ENCODE results near the gene ISY1.

ISY1 gene

DNA sequence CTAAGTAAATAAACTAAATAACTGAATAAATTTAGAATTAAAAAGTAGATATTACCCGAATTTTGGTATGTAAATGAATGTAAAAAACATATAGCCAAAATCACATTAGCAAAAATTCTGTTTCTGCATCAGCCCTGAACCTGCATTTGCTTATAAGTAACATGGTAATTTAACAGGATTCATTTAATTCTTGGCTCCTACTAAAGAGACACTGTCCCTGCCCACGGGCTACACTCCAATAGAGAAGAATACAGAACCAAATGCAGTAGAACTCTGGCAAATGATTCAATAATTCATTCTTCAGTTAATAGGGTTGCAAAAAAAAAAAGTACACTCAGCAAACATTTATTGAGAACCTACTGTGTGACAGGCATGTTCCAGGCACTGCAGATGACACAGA lies 43.6 kb upstream of the ISY1 start:
- Histone ChIP-seq H3F3A (ENCODE audit: insufficient read depth, low read length) (no peaks in the 10 kb centered on the region), H3K4me2 (ENCODE audit: low read length) (no peak overlapping the region), H3K9me2 (ENCODE audit: low read depth, low read length) (no peaks in the 10 kb centered on the region), H3K79me2 (ENCODE audit: insufficient read depth, low read length) (no peaks in the 10 kb centered on the region), H3K9me3 (ENCODE audit: low read length) (no peaks in the 10 kb centered on the region), H3K9ac (ENCODE audit: low read length) (no peak overlapping the region), H3K36me3 (ENCODE audit: insufficient read depth, low read length) (no peaks in the 10 kb centered on the region; the same call in 1 of the 2 replicates), H3K4me1 (ENCODE audit: insufficient read depth, low read length, severe bottlenecking) (peaks cover 5% of the 10 kb centered on the region), H3K4me3 (ENCODE audit: low read depth, low read length, poor library complexity, severe bottlenecking) (no peak overlapping the region), H2AFZ (ENCODE audit: low read length) (no peak overlapping the region), H3K27me3 (ENCODE audit: insufficient read depth, low read length) (no peaks in the 10 kb centered on the region), H3K27ac (ENCODE audit: low read depth, low read length, poor library complexity, severe bottlenecking) (no peak overlapping the region), H4K20me1 (ENCODE audit: insufficient read depth, low read length) (no peaks in the 10 kb centered on the region)
- no peak for TF ChIP-seq EZH2 (IDR thresholded peaks at IDR 0.05; ENCODE audit: borderline replicate concordance, low read length)
- no peak for TF ChIP-seq CTCF (IDR thresholded peaks at IDR 0.05; ENCODE audit: low read length)

GRCh38 chr3:129199366-129199765 lies 38.5 kb upstream of the ISY1 start:
- Histone ChIP-seq H3K4me3 (ENCODE audit: low read depth, low read length, poor library complexity, severe bottlenecking) (no peak overlapping the region), H3K36me3 (ENCODE audit: insufficient read depth, low read length) (no peaks in the 10 kb centered on the region; the same call in 1 of the 2 replicates), H3F3A (ENCODE audit: insufficient read depth, low read length) (no peaks in the 10 kb centered on the region), H3K9me3 (ENCODE audit: low read length) (no peaks in the 10 kb centered on the region), H4K20me1 (ENCODE audit: insufficient read depth, low read length) (no peaks in the 10 kb centered on the region), H3K27ac (ENCODE audit: low read depth, low read length, poor library complexity, severe bottlenecking) (no peak overlapping the region), H3K4me1 (ENCODE audit: insufficient read depth, low read length, severe bottlenecking) (peaks cover 7% of the 10 kb centered on the region), H3K9me2 (ENCODE audit: low read depth, low read length) (no peaks in the 10 kb centered on the region), H3K9ac (ENCODE audit: low read length) (no peak overlapping the region), H3K27me3 (ENCODE audit: insufficient read depth, low read length) (no peaks in the 10 kb centered on the region), H3K4me2 (ENCODE audit: low read length) (no peak overlapping the region), H3K79me2 (ENCODE audit: insufficient read depth, low read length) (no peaks in the 10 kb centered on the region), H2AFZ (ENCODE audit: low read length) (no peak overlapping the region)
- TF ChIP-seq CTCF (IDR thresholded peaks at IDR 0.05; ENCODE audit: low read length) = no peak
- no peak for TF ChIP-seq EZH2 (IDR thresholded peaks at IDR 0.05; ENCODE audit: borderline replicate concordance, low read length)

DNA sequence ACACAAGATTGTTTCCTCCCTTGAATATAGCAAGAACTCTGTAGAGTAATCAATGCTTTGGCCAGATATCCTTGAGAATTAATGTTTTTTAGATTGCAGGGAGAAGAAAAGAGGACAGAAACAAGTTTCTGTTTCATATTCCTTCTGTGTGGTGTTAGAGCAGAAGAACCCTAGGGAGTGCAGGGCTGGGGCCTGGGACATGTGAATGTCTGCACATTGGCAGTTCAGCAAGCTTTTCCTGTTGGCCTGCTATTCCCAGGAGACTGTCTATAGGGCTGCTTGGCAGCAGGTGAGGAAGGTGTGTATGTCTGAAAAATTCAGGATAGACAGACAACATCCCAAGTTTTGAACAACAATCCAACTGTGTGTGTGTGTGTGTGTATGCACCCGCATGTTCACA lies 36.5 kb upstream of the ISY1 start:
- no peak overlapping the region for H3K4me2 ChIP-seq (ENCODE audit: low read length)
- no peaks in the 10 kb centered on the region for H3K27me3 ChIP-seq (ENCODE audit: insufficient read depth, low read length)
- H3K36me3 ChIP-seq (ENCODE audit: insufficient read depth, low read length) = no peaks in the 10 kb centered on the region; the same call in 1 of the 2 replicates
- H3K9ac ChIP-seq (ENCODE audit: low read length) = no peak overlapping the region
- H3K9me3 ChIP-seq (ENCODE audit: low read length) = no peaks in the 10 kb centered on the region
- TF ChIP-seq EZH2 (IDR thresholded peaks at IDR 0.05; ENCODE audit: borderline replicate concordance, low read length) (no peak), CTCF (IDR thresholded peaks at IDR 0.05; ENCODE audit: low read length) (no peak)
- no peaks in the 10 kb centered on the region for H4K20me1 ChIP-seq (ENCODE audit: insufficient read depth, low read length)
- H3K4me1 ChIP-seq (ENCODE audit: insufficient read depth, low read length, severe bottlenecking) = peaks cover 7% of the 10 kb centered on the region
- H3F3A ChIP-seq (ENCODE audit: insufficient read depth, low read length) = no peaks in the 10 kb centered on the region
- H3K27ac ChIP-seq (ENCODE audit: low read depth, low read length, poor library complexity, severe bottlenecking) = no peak overlapping the region
- H2AFZ ChIP-seq (ENCODE audit: low read length) = no peak overlapping the region
- no peak overlapping the region for H3K4me3 ChIP-seq (ENCODE audit: low read depth, low read length, poor library complexity, severe bottlenecking)
- H3K79me2 ChIP-seq (ENCODE audit: insufficient read depth, low read length) = no peaks in the 10 kb centered on the region
- no peaks in the 10 kb centered on the region for H3K9me2 ChIP-seq (ENCODE audit: low read depth, low read length)
